GM20000 (cell line): ENCODE data around the gene PSMA7.
"Not testable (repeated sequence)": the region's sequence is repeated elsewhere in the genome, so short reads cannot be mapped to it uniquely, and the experiment has no call there.

Experiments used
- DNase-seq: peaks from one replicate; pipeline ENCODE4 v3.0.0; 2012; ENCODE audit warnings: low spot score
- CTCF ChIP-seq: IDR thresholded peaks from 2 replicates; pipeline ENCODE4 v1.5.1; 2012; ENCODE audit warnings: mild to moderate bottlenecking, control low read depth; ENCODE audit errors: extremely low read depth, missing control alignments

Gene PSMA7

GRCh38 chr20:62151835-62152364 is 8.7 kb upstream of the PSMA7 start:
- no peak for TF ChIP-seq CTCF
- no peak for DNase-seq

- no peak for TF ChIP-seq CTCF
- DNase-seq: no peak
These were observed 8.0 kb upstream of the PSMA7 start for GRCh38 chr20:62151225-62151624.

GRCh38 chr20:62150310-62150575 is 7.0 kb upstream of the PSMA7 start:
- no peak for DNase-seq
- no peak for TF ChIP-seq CTCF

- DNase-seq: no peak
- TF ChIP-seq CTCF: no peak
These were observed 6.5 kb upstream of the PSMA7 start for GRCh38 chr20:62149532-62150309.

GRCh38 chr20:62148908-62149314 is 5.7 kb upstream of the PSMA7 start:
- TF ChIP-seq CTCF: no peak
- no peak for DNase-seq

GRCh38 chr20:62148383-62148782 is 5.2 kb upstream of the PSMA7 start:
- DNase-seq: not testable (repeated sequence)

GRCh38 chr20:62147528-62147927 is 4.3 kb upstream of the PSMA7 start:
- no peak for DNase-seq
- TF ChIP-seq CTCF: no peak

GRCh38 chr20:62147125-62147524 is 3.9 kb upstream of the PSMA7 start:
- TF ChIP-seq CTCF: no peak
- DNase-seq: no peak
